Neural cell (in vitro differentiated cells): ENCODE results near the gene SNCA. TPM values are rescaled to one million over a fixed set of nuclear protein-coding genes. Genes with fewer than 3 reads are reported as not detected.

Experiments
- H2AFZ ChIP-seq: fragments of 200-600, 300-800 bp; sonication (generic), shearing (Covaris generic); 2 replicates; pipeline ENCODE4 v1.6.0; 2014; ENCODE audit warnings: low read depth, mild to moderate bottlenecking, antibody characterized with exemption, low read length, moderate library complexity
- H3F3A ChIP-seq: fragments of 200-600 bp; shearing (Covaris generic); 2 replicates; pipeline ENCODE4 v1.6.1; 2016; ENCODE audit warnings: mild to moderate bottlenecking, moderate library complexity, mixed read lengths, antibody characterized with exemption, low read length; ENCODE audit not compliant: insufficient read depth, poor library complexity, severe bottlenecking
- H3K27ac ChIP-seq: fragments of 200-600, 300-800 bp; sonication (generic), shearing (Covaris generic); 2 replicates; pipeline ENCODE4 v1.5.1; 2014; ENCODE audit warnings: mild to moderate bottlenecking, low read length, moderate library complexity
- H3K27me3 ChIP-seq: fragments of 300-800, 200-600 bp; sonication (generic), shearing (Covaris generic); 2 replicates; pipeline ENCODE4 v1.6.0; 2014; ENCODE audit warnings: mild to moderate bottlenecking, low read depth, low read length, moderate library complexity; ENCODE audit not compliant: insufficient read depth
- H3K36me3 ChIP-seq: fragments of 300-800, 200-600 bp; sonication (generic), shearing (Covaris generic); 2 replicates; pipeline ENCODE4 v1.5.1; 2014; ENCODE audit warnings: mild to moderate bottlenecking, antibody characterized with exemption, low read length, moderate library complexity; ENCODE audit not compliant: insufficient read depth
- H3K4me2 ChIP-seq: fragments of 300-800, 200-600 bp; sonication (generic), shearing (Covaris generic); 2 replicates; pipeline ENCODE4 v1.6.0; 2014; ENCODE audit warnings: mild to moderate bottlenecking, low read length
- H3K4me3 ChIP-seq: fragments of 300-800, 200-600 bp; sonication (generic), shearing (Covaris generic); 2 replicates; pipeline ENCODE4 v1.5.1; 2014; ENCODE audit warnings: mild to moderate bottlenecking, low read length, moderate library complexity
- H3K79me2 ChIP-seq: fragments of 200-600 bp; shearing (Covaris generic); replicated peaks from 2 replicates; pipeline ENCODE4 v1.6.0; 2014; ENCODE audit warnings: mild to moderate bottlenecking, low read length, moderate library complexity; ENCODE audit not compliant: insufficient read depth
- H3K9ac ChIP-seq: fragments of 300-800, 200-600 bp; sonication (generic), shearing (Covaris generic); 2 replicates; pipeline ENCODE4 v1.6.1; 2016; ENCODE audit warnings: mild to moderate bottlenecking, low read length, mixed read lengths
- H3K9me2 ChIP-seq: fragments of 200-600 bp; shearing (Covaris generic); 2 replicates; pipeline ENCODE4 v1.6.1; 2016; ENCODE audit warnings: mild to moderate bottlenecking, low read length, mixed read lengths; ENCODE audit not compliant: insufficient read depth
- H3K9me3 ChIP-seq: fragments of 200-600, 300-800 bp; sonication (generic), shearing (Covaris generic); 2 replicates; pipeline ENCODE4 v1.6.1; 2016; ENCODE audit warnings: mild to moderate bottlenecking, mixed run types, low read length, moderate library complexity, mixed read lengths
- H4K20me1 ChIP-seq: fragments of 200-600 bp; shearing (Covaris generic); 2 replicates; pipeline ENCODE4 v1.6.1; 2016; ENCODE audit warnings: mild to moderate bottlenecking, mixed run types; ENCODE audit not compliant: insufficient read depth
- CTCF ChIP-seq: fragments of 450-650 bp; IDR thresholded peaks from 2 replicates; pipeline ENCODE4 v1.5.1; 2014; ENCODE audit warnings: antibody characterized with exemption, mild to moderate bottlenecking, moderate library complexity; ENCODE audit not compliant: poor library complexity, severe bottlenecking
- EZH2 ChIP-seq: fragments of 200-600, 300-800 bp; shearing (Covaris generic), sonication (generic); IDR thresholded peaks from 2 replicates; pipeline ENCODE4 v1.6.1; 2014; ENCODE audit warnings: antibody characterized with exemption, low read length, borderline replicate concordance, mild to moderate bottlenecking; ENCODE audit not compliant: insufficient read depth, poor library complexity, severe bottlenecking
- MXI1 ChIP-seq: fragments of 450-650 bp; conservative IDR thresholded peaks from 2 replicates; pipeline ENCODE4 v1.6.1; 2014; ENCODE audit warnings: antibody characterized with exemption, mild to moderate bottlenecking; ENCODE audit not compliant: poor library complexity, severe bottlenecking
- POLR2AphosphoS5 ChIP-seq: IDR thresholded peaks from 2 replicates; pipeline ENCODE4 v1.6.1; 2012
- RAD21 ChIP-seq: fragments of 450-650 bp; conservative IDR thresholded peaks from 2 replicates; pipeline ENCODE4 v1.6.1; 2014; ENCODE audit warnings: antibody characterized with exemption, mild to moderate bottlenecking, moderate library complexity
- REST ChIP-seq: IDR thresholded peaks from 2 replicates; pipeline ENCODE4 v1.6.1; 2012; ENCODE audit warnings: borderline replicate concordance
- SMC3 ChIP-seq: fragments of 450-650 bp; conservative IDR thresholded peaks from 2 replicates; pipeline ENCODE4 v1.6.1; 2014; ENCODE audit warnings: antibody characterized with exemption, mild to moderate bottlenecking, moderate library complexity; ENCODE audit not compliant: poor library complexity
- TAF1 ChIP-seq: IDR thresholded peaks from 2 replicates; pipeline ENCODE4 v1.6.1; 2012; ENCODE audit warnings: low read depth
- polyA plus RNA-seq: library from polyadenylated mRNA; depleted of rRNA; stranded (reverse); fragments of >200 nt; gene quantifications from 2 replicates; pipeline ENCODE4 v1.2.3, GENCODE V29; 2014

The SNCA gene
- polyA plus RNA-seq, 1 donor from 2014 or later, result 66.1 TPM

DNA sequence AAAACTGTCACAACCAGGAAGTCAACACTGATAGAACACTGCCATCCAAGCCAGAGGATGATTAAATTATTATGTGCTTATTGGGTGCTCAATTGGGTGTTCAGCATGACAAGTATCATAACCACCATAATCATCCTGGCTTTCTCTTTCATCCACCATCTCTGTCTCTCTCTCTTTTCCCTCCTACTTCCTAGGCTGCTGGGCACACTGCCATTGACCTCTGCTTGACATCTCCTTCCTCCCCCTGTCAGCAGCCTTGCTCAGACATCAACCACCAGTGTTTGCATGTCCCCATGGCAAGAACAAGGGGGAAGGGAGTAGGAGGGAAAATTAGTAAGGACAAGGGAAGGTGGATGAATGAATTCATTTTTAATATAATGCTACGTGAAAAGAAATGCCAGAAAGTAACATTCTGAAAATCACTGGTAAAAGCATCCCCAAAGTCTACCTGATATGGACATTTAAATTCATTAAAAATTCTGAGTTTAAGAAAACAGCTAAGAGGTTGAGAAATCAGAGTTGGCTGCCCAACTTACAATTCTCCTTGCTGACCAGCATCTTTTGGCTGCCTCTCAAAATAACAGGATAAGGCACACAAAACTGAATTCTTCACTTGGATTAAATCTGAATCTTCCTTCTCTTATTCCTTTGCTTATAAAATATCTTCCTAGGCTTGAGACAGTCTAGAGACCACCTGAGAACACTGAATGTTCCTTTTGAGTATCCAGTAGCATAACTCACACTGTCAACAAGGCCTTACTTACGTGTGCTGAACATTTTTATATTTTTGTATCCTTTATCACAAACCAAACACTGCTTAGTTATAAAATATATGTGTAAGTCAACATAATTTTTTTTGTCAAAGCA, 48.5 kb downstream of the SNCA start:
- no peaks in the 10 kb centered on the region for H3F3A ChIP-seq
- H3K79me2 ChIP-seq, result no peaks in the 10 kb centered on the region
- H4K20me1 ChIP-seq, result no peaks in the 10 kb centered on the region
- no peak overlapping the region for H3K4me2 ChIP-seq
- no peaks in the 10 kb centered on the region for H3K9me2 ChIP-seq
- no peaks in the 10 kb centered on the region for H3K27me3 ChIP-seq
- H3K27ac ChIP-seq, result no peak overlapping the region
- H3K4me3 ChIP-seq, result no peak overlapping the region
- no peaks in the 10 kb centered on the region for H3K36me3 ChIP-seq
- H3K9ac ChIP-seq, result no peak overlapping the region
- no peaks in the 10 kb centered on the region for H3K9me3 ChIP-seq
- no peak for TF ChIP-seq REST
- TF ChIP-seq CTCF, result no peak
- TF ChIP-seq MXI1, result no peak
- no peak for TF ChIP-seq POLR2AphosphoS5
- TF ChIP-seq EZH2, result no peak
- no peak for TF ChIP-seq TAF1
- TF ChIP-seq RAD21, result no peak
- TF ChIP-seq SMC3, result no peak
- no peak overlapping the region for H2AFZ ChIP-seq

GRCh38 chr4:89784686-89785231, 52.2 kb downstream of the SNCA start:
- H3K9ac ChIP-seq, result no peak overlapping the region
- H4K20me1 ChIP-seq, result no peaks in the 10 kb centered on the region
- no peaks in the 10 kb centered on the region for H3K9me3 ChIP-seq
- no peaks in the 10 kb centered on the region for H3K79me2 ChIP-seq
- no peak overlapping the region for H3K4me3 ChIP-seq
- H3K9me2 ChIP-seq, result no peaks in the 10 kb centered on the region
- no peaks in the 10 kb centered on the region for H3K36me3 ChIP-seq
- no peak overlapping the region for H3K27ac ChIP-seq
- H2AFZ ChIP-seq, result no peak overlapping the region
- TF ChIP-seq TAF1 (no peak), POLR2AphosphoS5 (no peak)
- no peaks in the 10 kb centered on the region for H3F3A ChIP-seq
- no peak overlapping the region for H3K4me2 ChIP-seq
- no peaks in the 10 kb centered on the region for H3K27me3 ChIP-seq
